SK-N-SH (cell line): ENCODE results near the gene EFS.

Source experiments
- CHD2 ChIP-seq: fragments of 150-350 bp; IDR thresholded peaks from 2 replicates; pipeline ENCODE4 v1.6.1; 2018; ENCODE audit warnings: low read length; ENCODE audit not compliant: partially characterized antibody
- EP300 ChIP-seq, 2 experiments: IDR thresholded peaks; 2 replicates each; pipeline versions ENCODE4 v1.4.0 to v1.6.1; 2012; ENCODE audit warnings: borderline replicate concordance in 1 of 2, low read depth in 1 of 2, low read length in 1 of 2
- EZH2phosphoT487 ChIP-seq: fragments of 200-600 bp; sonication (generic); IDR thresholded peaks from 2 replicates; pipeline ENCODE4 v1.6.1; 2017; ENCODE audit warnings: low read depth, mixed run types, mild to moderate bottlenecking, antibody characterized with exemption, moderate library complexity, borderline replicate concordance
- GABPA ChIP-seq: IDR thresholded peaks from 2 replicates; pipeline ENCODE4 v1.4.0; 2012; ENCODE audit warnings: low read depth, mild to moderate bottlenecking
- MXI1 ChIP-seq: IDR thresholded peaks from 2 replicates; pipeline ENCODE4 v1.6.1; 2012; ENCODE audit warnings: mild to moderate bottlenecking, low read depth, low read length, improper control_type of control experiment
- RAD21 ChIP-seq: IDR thresholded peaks from 2 replicates; pipeline ENCODE4 v1.6.1; 2012; ENCODE audit warnings: mild to moderate bottlenecking, low read length
- RCOR1 ChIP-seq: fragments of 150-350 bp; IDR thresholded peaks from 2 replicates; pipeline ENCODE4 v1.6.1; 2017; ENCODE audit warnings: antibody characterized with exemption, low read length
- RXRA ChIP-seq: IDR thresholded peaks from 2 replicates; pipeline ENCODE4 v1.4.0; 2012; ENCODE audit warnings: low read depth, mild to moderate bottlenecking, borderline replicate concordance
- SIN3A ChIP-seq: IDR thresholded peaks from 2 replicates; pipeline ENCODE4 v1.6.1; 2012; ENCODE audit warnings: low read depth, mild to moderate bottlenecking, low read length, moderate library complexity, borderline replicate concordance
- TAF1 ChIP-seq: IDR thresholded peaks from 2 replicates; pipeline ENCODE4 v1.6.1; 2012; ENCODE audit warnings: low read depth, mild to moderate bottlenecking, low read length, moderate library complexity, borderline replicate concordance
- TEAD4 ChIP-seq: IDR thresholded peaks from 2 replicates; pipeline ENCODE4 v1.4.0; 2012; ENCODE audit warnings: mild to moderate bottlenecking, borderline replicate concordance; ENCODE audit not compliant: insufficient read depth
- TF ChIP-seq, protein P1 (sequence below): fragments of 200-600 bp; sonication (generic); IDR thresholded peaks from 2 replicates; pipeline ENCODE4 v1.6.1; 2017; ENCODE audit warnings: antibody characterized with exemption, mild to moderate bottlenecking, moderate library complexity
- TF ChIP-seq, protein P2 (sequence below): IDR thresholded peaks from 2 replicates; pipeline ENCODE4 v1.4.0; 2012; ENCODE audit warnings: low read depth, borderline replicate concordance

DNA sequence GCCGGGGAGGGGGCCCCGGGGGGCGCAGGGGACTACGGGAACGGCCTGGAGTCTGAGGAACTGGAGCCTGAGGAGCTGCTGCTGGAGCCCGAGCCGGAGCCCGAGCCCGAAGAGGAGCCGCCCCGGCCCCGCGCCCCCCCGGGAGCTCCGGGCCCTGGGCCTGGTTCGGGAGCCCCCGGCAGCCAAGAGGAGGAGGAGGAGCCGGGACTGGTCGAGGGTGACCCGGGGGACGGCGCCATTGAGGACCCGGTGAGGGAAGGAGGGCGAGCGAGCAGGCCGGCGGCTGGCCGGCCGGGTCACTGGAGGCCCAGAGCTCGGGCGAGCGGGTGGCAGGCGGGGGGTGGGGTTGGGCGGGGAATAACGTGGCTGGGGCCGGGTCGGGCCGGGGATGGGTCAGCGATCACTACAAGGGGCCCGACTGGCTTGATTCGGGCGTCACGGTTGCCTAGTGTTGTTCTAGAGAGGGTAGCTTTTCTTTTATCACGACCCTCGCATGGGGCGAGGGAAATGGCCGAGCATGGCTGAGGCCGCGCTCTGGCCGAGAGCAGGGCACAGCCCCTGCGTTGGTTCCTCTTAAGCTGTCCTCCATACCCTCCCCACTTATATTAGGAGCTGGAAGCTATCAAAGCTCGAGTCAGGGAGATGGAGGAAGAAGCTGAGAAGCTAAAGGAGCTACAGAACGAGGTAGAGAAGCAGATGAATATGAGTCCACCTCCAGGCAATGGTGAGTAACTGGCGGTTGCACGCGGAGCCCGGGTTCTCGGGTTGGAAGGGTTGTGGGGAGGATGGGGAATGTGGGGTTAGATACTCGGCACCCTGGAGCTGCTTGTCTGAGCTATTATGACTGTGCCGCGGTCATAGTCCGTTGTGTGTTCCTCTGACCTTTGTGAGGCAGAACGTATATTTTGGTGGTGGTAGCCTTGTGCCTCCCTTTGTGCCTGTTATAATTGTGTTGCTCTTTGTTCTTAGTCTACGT, 43.1 kb downstream of the EFS start:
- TF ChIP-seq GABPA = no peak
- TF ChIP-seq EP300 (IDR thresholded peaks at IDR 0.05; ENCODE audit: borderline replicate concordance in 1 of 2, low read depth in 1 of 2, low read length in 1 of 2) = no peak
- TF ChIP-seq, protein P1, sequence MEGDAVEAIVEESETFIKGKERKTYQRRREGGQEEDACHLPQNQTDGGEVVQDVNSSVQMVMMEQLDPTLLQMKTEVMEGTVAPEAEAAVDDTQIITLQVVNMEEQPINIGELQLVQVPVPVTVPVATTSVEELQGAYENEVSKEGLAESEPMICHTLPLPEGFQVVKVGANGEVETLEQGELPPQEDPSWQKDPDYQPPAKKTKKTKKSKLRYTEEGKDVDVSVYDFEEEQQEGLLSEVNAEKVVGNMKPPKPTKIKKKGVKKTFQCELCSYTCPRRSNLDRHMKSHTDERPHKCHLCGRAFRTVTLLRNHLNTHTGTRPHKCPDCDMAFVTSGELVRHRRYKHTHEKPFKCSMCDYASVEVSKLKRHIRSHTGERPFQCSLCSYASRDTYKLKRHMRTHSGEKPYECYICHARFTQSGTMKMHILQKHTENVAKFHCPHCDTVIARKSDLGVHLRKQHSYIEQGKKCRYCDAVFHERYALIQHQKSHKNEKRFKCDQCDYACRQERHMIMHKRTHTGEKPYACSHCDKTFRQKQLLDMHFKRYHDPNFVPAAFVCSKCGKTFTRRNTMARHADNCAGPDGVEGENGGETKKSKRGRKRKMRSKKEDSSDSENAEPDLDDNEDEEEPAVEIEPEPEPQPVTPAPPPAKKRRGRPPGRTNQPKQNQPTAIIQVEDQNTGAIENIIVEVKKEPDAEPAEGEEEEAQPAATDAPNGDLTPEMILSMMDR = no peak
- TF ChIP-seq RCOR1 = no peak
- no peak for TF ChIP-seq TEAD4
- TF ChIP-seq EZH2phosphoT487 = no peak
- TF ChIP-seq RXRA = no peak
- TF ChIP-seq, protein P2, sequence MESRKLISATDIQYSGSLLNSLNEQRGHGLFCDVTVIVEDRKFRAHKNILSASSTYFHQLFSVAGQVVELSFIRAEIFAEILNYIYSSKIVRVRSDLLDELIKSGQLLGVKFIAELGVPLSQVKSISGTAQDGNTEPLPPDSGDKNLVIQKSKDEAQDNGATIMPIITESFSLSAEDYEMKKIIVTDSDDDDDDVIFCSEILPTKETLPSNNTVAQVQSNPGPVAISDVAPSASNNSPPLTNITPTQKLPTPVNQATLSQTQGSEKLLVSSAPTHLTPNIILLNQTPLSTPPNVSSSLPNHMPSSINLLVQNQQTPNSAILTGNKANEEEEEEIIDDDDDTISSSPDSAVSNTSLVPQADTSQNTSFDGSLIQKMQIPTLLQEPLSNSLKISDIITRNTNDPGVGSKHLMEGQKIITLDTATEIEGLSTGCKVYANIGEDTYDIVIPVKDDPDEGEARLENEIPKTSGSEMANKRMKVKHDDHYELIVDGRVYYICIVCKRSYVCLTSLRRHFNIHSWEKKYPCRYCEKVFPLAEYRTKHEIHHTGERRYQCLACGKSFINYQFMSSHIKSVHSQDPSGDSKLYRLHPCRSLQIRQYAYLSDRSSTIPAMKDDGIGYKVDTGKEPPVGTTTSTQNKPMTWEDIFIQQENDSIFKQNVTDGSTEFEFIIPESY = no peak
- peak; percentile 20; the same call in 1 of the 2 replicates for TF ChIP-seq TAF1
- TF ChIP-seq CHD2 = no peak
- no peak for TF ChIP-seq RAD21
- peak; percentile 39; the same call in 1 of the 2 replicates for TF ChIP-seq SIN3A
- TF ChIP-seq MXI1 = peak; percentile 48
